ENCODE data around the gene LTBP1. TPM values are rescaled to one million over a fixed set of nuclear protein-coding genes. Genes with fewer than 3 reads are reported as not detected.
A peak's percentile ranks its signal among the peaks of the same experiment; 100 is the strongest.

LTBP1 gene
- polyA plus RNA-seq, 12 donors: 53.9 to 102 (median 63.6) TPM; not detected in 1

DNA sequence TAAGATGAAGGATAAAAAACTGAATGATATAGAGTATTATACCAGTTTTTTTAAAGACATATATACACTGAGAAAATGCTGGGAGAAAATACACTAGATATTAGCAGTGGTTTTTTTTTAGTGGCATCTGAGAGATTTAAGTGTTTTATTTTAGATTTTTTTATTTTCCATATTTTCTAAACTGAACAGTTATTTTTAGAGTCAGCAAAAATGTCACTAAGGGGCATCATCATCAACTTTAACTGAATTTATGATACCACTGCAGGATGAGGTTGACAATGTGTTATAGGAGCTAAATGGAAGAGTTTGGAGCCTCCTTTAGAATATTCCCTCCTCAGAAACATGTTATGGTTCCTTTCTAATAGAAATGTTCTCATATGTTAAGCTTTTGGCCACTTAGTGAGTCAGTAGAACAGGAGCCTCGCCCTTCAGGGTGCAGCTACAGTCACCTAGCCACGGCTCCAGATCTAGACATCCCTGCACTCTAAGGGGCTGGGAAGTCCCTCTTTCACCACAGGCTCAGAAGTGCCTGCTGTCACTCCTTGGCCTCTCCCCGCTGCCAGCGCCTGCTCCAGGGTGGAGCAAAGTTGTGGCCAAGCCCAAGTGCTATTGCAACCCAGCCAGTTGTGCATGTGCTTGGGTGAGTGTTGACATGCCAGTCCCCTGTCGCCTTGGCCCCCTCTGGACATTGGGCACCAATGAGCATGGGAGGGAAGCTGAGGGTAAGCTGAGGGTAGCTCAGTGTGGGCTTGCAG is 319.0 kb downstream of the LTBP1 start:
- DNase-seq: no peak

DNA sequence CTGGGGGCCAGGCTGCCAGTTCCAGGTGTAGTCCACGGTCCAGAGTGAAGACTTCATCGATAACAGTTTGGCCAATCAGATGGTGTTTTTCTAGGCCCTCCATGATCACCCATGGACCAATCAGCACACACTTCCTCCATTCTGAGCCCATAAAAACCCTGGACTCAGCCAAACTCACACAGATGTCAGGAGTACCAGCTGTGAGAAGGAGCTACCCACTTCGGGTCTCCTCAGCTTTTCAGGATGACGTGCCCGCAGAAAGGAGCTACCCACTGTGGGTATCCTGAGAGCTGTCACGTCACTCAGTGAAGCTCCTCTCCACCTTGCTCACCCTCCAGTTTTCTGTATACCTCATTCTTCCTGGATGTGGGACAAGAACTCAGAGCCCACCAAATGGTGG is 319.7 kb downstream of the LTBP1 start:
- DNase-seq: no peak

DNA sequence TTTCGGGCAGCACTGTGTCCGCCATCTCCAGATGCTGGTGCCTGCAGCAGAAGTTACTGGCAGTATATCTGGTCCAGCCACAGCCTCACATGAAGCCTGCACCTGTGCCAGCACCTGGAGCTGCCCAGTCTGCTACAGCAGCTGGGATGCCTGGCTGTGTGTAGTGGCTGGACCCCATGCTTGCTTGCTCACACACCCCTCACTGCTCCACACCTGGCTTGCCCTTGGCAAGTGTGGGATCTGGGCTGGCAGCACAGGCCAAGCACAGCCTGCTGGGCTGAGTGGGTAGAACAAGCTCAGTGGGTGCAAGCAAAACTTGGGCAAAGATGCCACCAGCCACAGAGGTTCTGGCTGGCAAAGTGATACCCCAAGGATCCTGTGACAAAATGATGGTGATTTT is 320.3 kb downstream of the LTBP1 start:
- no peak for DNase-seq

DNA sequence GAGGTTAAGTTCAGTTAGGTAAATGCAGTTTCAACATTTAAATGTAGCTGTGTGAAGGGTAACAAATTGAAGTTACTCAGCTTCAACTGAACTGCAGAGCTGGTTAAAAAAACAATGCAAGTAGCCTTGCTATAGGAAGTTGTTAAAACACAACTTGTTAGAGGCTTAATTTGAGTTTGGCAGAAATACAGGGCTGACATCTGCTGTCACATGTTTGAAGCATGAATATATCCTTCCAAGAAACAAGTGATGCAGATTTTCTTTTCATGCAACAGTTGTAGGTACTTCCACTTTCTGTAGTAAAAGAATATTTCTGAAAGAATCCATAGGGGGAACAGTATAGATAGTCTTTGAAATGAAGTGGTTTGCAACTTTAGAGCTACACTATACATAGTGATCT is 321.0 kb downstream of the LTBP1 start:
- peak; percentile 61 for DNase-seq

DNA sequence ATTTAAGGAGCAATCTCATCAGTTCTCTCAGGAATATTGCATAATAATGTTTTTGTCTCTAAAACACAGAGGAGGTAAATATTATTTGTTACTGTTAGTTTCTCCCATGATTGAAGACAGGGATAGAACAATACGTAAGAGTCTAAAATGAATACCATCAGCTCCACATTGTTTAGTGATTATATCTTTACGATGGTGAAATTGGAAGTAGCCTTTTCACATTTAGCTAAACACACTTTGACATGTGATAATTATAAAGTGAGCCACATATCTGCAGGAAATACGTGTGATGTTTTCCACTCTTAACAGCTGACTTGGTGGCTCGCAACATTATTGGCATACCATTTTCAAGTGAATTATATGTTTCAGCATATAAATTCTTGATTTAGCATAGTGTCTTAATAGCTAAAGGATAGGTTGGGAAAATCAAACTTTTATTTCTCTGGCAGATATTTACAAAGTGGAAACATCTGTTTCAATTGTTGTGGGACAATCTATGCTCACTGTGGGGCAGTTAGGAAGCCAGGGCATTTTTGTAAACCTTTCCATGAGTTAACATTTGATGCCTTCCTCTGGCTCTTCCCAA is 321.6 kb downstream of the LTBP1 start:
- peak; percentile 38 for DNase-seq

DNA sequence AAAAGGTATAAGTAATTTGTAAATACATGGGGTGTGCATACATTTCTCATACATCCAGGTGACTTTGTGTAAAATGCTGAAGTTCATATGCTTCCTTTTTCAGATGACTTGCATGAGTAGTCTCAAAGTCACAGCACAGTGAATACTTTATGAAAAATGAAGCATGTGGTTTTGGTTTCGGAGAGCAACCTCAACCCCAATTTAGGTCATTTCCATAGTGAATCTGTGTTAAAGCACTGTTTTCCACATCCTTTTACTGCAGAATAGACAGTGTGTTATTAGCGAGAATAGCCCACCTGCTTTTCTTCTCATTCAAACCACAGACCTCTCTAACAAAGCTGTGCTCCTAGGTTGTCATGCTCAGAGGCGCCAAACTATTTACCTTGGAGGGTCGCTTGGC is 325.2 kb downstream of the LTBP1 start:
- DNase-seq: no peak

DNA sequence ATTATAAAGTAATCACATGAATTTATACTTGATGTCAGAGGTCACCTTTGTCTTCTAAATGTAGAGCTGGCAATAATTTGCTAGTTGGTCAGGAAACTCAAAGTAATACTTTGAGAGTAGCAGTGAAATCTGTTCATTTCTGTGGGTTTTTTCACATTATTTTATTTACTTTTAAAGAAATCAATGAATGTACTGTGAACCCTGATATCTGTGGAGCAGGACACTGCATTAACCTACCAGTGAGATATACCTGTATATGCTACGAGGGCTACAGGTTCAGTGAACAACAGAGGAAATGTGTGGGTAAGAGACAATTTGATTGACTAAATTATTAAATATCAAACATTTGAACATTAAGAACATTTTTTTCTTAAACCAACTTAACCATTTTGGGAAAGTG is 326.7 kb downstream of the LTBP1 start:
- DNase-seq: no peak

DNA sequence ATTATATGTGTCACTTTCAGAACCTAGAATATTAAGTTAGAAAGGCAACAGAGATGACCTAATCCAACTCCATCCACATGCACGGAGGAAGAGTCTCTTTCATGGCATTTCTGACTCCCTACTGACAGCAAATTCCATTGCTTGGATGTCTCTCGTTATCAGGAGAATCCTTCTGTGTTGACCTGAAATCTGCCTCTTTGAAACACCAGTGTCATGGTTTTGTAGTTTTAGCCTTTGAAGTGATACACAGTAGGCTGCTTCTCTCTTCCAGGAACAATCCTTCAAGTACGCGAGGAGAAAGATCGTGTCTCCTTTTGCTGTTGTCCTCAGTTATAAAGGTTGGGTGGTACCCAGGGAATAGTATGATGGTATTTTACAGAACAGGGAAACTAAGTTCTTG is 327.8 kb downstream of the LTBP1 start:
- no peak for DNase-seq

DNA sequence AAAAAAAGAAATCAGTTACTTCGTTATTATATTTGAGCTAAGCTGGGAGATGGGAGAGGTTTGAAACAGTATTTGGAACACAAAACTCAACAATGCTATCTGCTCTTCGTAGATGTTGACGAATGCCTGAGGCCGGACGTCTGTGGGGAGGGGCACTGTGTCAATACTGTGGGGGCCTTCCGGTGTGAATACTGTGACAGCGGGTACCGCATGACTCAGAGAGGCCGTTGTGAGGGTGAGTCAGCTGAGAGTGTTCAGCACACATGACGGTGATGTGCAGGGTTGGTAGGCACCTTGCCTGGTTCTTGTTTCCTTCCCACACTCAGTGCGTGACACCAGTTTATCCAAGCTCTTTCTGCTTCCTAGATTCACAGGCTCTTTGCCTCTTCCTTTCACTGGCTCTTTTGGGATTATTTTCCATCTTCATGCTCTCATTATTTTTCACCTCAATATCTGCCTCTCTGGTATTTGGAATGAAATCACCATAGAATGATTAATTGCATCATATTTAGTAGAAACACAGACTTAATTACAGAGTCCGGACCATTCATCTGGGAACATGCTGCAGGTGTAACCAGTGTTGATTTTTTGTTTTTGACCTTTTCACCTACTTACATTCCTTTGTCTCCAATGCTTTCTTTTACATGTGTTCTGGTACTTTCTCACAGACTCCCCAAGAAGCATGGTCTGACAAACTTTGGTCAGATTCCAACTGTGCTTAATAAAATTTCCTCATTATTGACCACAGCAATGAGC is 329.1 kb downstream of the LTBP1 start:
- DNase-seq: no peak

DNA sequence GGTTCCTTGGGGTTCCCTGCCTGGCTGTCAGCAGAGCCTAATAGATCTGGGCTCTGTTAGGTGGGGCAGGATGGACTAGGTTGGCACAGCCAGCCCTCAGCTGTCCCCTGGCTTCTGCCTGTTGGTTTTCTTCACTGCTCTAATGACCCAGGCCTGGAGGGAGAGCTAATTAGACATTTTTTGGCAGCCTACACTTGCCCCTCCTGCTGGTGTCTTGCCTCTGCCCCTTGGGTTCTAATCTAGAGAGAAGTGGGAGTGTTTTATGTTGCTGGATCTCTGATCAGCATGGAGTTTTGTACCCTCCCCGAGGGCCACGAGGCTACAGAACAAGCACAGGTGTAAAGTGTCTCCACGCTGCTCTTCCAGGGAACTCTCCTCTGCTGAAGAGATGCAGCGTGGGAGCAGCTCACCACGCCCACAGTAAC is 330.3 kb downstream of the LTBP1 start:
- no peak for DNase-seq

DNA sequence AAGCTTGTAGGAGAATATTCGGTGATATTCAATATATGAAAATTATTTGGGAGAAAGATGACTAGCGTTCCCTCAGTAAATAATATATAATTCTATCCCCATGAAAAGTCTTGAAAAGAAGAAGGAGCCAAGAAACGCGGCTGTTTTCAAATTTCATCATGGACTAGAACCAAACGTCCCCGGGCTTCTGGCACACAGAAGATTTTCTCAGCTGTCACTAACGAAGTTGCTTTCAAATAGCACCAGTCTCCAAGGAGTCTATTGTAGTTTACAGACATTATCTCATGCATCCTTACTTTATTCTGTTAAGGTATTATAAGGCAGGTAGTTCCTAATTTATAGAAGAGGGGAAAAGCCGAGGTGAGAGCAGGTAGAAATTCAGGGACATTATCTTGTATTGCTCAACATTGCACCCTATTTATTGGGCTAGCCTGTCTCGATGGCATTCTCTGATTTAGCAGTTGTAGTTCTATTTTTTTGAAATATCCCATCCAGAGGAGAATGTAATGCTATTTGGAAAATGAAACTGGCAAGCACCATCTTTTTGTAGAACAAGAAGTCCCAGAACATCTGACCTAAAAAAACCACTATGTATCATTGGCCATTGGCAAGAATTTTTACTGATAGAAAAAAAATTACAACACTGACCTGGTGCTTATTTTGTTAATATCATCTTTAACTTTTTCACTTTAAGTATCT is 331.6 kb downstream of the LTBP1 start:
- peak; percentile 65 for DNase-seq

DNA sequence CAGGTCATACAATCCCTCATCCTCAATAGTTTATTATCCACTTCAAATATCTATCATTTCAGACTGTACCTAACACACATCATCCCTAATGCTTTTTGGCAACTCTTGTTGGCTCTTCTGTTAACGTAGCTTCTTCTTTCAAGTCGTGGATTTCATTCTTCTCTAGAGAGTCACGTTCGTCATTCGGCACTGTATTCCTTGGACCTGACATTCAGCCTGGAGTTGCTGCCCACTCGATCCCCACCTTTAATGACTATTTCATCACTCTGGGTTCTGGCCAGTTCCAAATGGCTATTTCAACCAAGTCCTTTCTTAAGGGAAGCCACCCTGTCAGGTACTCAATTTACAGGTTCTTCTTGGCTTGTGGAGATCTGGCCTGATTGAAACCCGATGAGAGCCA is 337.5 kb downstream of the LTBP1 start:
- no peak for DNase-seq

DNA sequence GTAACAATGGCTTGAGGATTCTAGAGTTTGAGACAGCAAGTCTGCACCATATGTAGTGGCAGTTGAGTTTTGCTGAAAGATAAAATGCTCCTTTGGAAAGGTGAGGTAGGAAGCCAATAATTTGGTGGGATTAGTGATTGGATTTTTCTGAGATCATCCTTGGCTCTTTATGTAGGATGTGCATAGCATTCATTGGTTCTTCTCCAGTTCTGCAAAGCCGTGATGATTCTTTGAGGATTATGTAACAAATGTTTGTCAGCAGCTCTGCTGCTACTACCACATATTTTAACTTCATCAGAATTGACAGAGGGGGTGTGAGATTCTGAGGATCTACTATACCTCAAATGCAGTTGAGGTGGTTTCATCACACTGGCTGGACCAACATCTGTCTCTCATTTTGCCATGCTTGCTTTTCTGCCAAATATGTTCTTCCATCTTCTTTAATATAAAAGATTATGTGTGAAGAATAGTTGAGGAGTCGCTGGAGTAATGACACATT is 340.8 kb downstream of the LTBP1 start:
- DNase-seq: peak; percentile 44

DNA sequence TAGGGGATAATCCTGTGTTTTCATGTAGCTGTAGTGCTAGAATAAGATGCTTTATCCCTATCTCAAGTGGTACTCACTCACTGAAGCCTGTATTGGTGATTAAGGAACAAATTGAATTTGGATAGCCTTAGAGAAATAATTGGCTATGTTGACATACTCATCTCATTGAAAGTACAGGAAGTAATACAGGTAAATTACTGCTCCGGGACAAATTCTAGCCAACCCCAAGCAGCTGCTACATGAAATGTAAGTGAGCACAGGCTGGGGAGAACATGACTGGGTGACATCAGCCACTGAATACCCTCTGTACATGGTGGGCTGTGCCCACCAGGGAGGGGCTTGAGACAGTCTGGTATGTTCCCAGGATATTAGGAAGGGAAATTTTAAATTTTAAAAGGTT is 341.3 kb downstream of the LTBP1 start:
- peak; percentile 47 for DNase-seq

DNA sequence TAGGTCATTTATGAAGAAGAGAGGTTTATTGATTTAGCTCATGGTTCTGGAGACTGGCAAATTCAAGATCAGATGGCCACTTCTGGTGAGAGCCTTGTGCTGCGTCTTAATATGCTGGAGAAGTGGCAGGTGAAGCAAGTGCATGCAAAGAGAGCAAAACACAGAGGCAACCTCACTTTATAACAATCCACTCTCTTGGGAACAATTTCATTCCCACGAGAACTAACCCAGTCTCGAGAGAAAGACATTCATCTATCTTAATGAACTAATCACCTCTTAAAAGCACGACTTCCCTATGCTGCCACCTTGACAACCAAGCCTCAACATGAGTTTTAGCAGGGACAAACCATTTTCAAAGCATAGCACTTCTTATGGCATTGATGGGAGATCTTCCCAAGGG is 343.2 kb downstream of the LTBP1 start:
- no peak for DNase-seq

DNA sequence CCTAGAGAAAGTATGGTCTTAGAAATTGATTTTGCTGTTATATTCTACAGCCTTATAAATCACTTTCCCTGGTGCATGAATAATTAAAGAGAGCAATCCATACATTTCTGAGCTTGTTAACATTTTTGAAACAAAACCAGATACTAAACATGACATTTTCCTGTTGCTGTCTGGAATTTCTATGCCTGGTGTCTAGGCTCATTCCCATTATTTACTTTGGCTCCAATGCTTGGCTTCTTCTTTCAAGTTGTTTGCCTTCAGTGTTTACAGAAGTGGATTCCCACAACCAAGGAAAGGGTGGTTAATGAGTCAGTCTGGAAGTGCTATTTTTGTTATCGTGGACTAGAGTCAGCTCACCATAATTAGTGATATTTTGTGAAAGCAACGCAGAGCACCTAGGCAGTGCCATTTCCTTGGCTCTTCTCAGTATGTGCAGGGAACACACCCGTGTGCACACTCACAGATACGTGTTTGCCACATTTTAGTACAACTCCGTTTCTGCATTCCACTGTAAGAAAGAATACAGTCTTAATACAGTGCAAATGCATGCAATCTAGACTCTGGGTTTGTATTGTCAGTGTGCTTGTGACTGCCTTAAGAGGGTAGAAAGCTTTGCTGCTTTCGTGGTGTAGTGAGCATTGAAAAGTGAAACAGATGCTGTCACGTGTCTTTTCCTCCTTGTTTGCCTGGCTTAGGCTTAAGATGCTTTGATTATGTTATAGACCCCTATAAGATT is 344.7 kb downstream of the LTBP1 start:
- DNase-seq: no peak

DNA sequence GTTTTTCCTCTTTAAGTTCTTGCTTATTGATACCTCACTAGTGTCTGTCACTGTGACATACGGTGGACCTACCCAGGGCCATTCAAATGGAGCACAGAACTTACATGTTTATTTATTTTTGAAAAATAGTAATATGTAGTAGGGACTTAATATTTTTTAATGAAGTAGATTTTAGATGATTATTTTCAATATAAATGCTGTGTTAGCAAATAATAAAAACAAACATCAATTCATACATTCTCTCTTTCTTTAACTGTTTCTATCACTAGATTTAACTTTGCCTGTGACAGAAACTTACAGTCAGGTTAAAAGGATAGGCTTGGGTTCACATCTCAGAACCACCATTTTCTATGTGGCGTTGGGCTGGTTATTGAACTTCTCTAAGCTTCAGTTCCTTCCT is 345.3 kb downstream of the LTBP1 start:
- DNase-seq: no peak

DNA sequence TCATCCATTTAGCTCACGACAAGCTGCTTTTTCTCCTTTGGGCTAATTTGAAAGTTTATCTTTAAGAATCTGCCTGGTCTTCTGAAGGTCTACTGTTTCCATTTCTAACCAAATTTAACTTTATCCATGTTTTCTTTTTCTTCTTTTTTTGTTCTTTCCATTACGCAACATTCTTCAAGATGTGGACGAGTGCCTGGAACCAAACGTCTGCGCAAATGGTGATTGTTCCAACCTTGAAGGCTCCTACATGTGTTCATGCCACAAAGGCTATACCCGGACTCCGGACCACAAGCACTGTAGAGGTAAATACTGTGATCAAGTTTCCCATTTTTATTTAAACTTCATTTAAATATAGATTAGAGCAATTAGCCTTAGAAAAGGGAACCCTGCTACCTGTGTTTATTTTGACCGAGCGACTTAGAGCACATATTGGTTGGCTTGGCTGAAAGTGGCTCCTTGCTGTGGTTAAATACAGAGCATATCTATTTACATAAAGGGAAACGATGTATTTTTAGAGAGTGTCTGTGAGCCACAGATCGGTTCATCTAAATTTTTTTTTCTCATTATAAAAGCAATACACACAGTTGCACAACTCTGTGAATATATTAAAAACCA is 346.3 kb downstream of the LTBP1 start:
- DNase-seq: no peak

DNA sequence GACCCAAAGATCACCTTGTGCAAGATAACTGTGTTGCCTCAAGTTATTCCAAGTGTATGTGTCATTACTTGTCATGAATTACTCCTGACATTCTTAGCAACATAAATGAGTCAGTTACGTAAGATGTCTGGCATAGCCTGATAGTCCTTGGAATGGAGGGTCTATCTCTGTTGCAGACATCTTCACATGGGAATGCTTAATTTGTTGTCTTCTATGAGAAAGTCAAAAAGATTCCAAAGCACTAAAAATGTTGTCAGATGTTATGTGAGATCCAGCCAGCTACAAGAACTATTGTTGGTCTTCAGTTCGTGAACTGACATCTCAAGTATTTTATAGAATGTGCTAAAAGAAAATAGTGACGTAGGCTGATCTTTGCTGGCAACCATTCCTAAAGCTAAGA is 351.5 kb downstream of the LTBP1 start:
- DNase-seq: peak; percentile 68

DNA sequence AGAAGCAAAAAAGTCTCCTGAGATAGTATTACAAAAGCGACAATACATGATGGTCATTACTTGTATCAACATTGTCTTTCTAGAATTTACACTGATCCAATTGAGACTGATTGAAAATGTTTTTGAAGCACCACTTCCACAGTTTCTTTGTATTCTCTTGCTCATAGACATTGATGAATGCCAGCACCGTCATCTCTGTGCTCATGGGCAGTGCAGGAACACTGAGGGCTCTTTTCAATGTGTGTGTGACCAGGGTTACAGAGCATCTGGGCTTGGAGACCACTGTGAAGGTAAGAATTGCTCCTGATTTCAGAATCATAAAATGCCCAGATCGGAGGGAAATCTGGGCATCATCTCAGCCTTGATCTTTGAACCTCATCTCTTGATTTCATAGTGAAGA is 354.6 kb downstream of the LTBP1 start:
- DNase-seq: no peak

DNA sequence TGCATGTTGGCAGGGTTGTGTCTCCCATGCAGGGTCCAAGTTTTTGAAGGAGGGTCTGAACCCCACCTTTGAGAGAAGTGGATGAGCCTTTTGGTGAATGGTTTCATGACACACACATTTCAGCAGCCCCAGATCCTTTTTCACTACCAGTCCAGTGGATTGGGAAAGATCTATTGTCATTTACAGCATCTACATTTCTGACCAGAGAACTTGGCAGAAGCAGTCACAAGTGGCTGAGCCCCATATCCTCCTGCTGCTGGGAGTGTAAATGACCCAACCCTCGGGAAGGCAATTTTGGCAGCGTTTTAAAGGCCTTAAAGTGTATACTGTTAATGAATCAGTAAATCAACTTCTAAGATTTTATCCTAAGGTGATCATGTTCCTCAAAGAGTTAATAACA is 355.6 kb downstream of the LTBP1 start:
- no peak for DNase-seq
